ENCODE data around the gene LNP1.
"Not testable (repeated sequence)": the region's sequence is repeated elsewhere in the genome, so short reads cannot be mapped to it uniquely, and the experiment has no call there.

LNP1 gene, protein sequence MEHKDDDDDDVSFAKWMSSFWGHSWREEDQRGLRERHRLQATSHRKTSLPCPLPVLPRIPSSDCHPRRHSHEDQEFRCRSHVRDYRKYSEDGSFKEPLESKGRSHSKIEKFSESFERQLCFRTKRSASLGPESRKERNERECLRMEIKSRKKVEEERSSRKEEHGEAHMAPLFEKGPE

GRCh38 chr3:100400780-100401673 lies at the start of gene LNP1, which contains the start of gene TOMM70:
Gene LNP1, plus strand, starts transcription at chr3:100401539. Its CDS starts 28,191 bp downstream, at chr3:100429730.
Gene TOMM70, minus strand, starts transcription at chr3:100401089. Its CDS starts 140 bp downstream, at chr3:100400949.
- H3K36me3 ChIP-seq (ENCODE audit: control insufficient read depth, insufficient read depth, low read length), result no peaks in the 10 kb centered on the region
- no peaks in the 10 kb centered on the region for H3K9me3 ChIP-seq (ENCODE audit: control insufficient read depth, insufficient read depth, low read depth, low read length)
- no peaks in the 10 kb centered on the region for H3K27me3 ChIP-seq (ENCODE audit: control insufficient read depth, insufficient read depth, low read length)
- peak within 1 kb of the TSS; percentile 68 for H3K4me3 ChIP-seq (ENCODE audit: low read depth, low read length)
- peak within 1 kb of the TSS; percentile 96 for H3K9ac ChIP-seq (ENCODE audit: low read length)
- no peaks in the 10 kb centered on the region for H3K4me1 ChIP-seq (ENCODE audit: control insufficient read depth, insufficient read depth, low read length)
- peak within 1 kb of the TSS; percentile 78 for H3K27ac ChIP-seq (ENCODE audit: low read depth, low read length)

- H3K4me3 ChIP-seq (ENCODE audit: low read depth, low read length), result not testable (repeated sequence)
- peaks cover 73% of the 10 kb centered on the region for H3K36me3 ChIP-seq (ENCODE audit: control insufficient read depth, insufficient read depth, low read length)
Measured at GRCh38 chr3:100351770-100352169, 49.6 kb upstream of the LNP1 start.

GRCh38 chr3:100352296-100353231 lies 48.8 kb upstream of the LNP1 start:
- Histone ChIP-seq H3K36me3 (ENCODE audit: control insufficient read depth, insufficient read depth, low read length) (peaks cover 68% of the 10 kb centered on the region), H3K9me3 (ENCODE audit: control insufficient read depth, insufficient read depth, low read depth, low read length) (no peaks in the 10 kb centered on the region), H3K4me1 (ENCODE audit: control insufficient read depth, insufficient read depth, low read length) (no peaks in the 10 kb centered on the region), H3K27ac (ENCODE audit: low read depth, low read length) (no peak overlapping the region), H3K4me3 (ENCODE audit: low read depth, low read length) (no peak overlapping the region), H3K27me3 (ENCODE audit: control insufficient read depth, insufficient read depth, low read length) (no peaks in the 10 kb centered on the region), H3K9ac (ENCODE audit: low read length) (no peak overlapping the region)

More at GRCh38 chr3:100351770-100352169, 49.6 kb upstream of the LNP1 start:
- not testable (repeated sequence) for H3K27ac ChIP-seq (ENCODE audit: low read depth, low read length); H3K9ac ChIP-seq (ENCODE audit: low read length); H3K4me1 ChIP-seq (ENCODE audit: control insufficient read depth, insufficient read depth, low read length); H3K9me3 ChIP-seq (ENCODE audit: control insufficient read depth, insufficient read depth, low read depth, low read length); H3K27me3 ChIP-seq (ENCODE audit: control insufficient read depth, insufficient read depth, low read length)

DNA sequence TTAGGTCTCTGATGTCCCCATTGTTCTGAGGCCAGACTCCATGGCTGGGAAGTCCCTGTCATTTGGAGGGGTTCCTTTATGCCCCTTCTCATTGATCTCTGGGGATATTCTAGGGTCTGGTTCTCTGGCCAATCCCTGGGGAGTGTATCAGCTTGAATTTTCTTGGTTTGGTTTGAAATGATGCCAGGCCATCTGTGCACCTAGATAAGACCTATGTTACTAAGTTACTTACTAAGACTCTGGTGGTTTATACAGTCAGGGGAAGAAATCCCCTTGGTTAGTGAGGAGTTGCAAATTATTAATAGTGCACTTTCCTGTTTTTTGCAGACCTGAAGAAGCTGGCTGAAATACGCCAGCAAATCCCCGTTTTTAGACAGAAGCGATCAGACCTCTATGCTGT lies 46.5 kb upstream of the LNP1 start:
- H3K9ac ChIP-seq (ENCODE audit: low read length), result no peak overlapping the region
- no peaks in the 10 kb centered on the region for H3K27me3 ChIP-seq (ENCODE audit: control insufficient read depth, insufficient read depth, low read length)
- no peaks in the 10 kb centered on the region for H3K9me3 ChIP-seq (ENCODE audit: control insufficient read depth, insufficient read depth, low read depth, low read length)
- peaks cover 50% of the 10 kb centered on the region for H3K36me3 ChIP-seq (ENCODE audit: control insufficient read depth, insufficient read depth, low read length)
- no peak overlapping the region for H3K4me3 ChIP-seq (ENCODE audit: low read depth, low read length)
- no peaks in the 10 kb centered on the region for H3K4me1 ChIP-seq (ENCODE audit: control insufficient read depth, insufficient read depth, low read length)
- no peak overlapping the region for H3K27ac ChIP-seq (ENCODE audit: low read depth, low read length)

DNA sequence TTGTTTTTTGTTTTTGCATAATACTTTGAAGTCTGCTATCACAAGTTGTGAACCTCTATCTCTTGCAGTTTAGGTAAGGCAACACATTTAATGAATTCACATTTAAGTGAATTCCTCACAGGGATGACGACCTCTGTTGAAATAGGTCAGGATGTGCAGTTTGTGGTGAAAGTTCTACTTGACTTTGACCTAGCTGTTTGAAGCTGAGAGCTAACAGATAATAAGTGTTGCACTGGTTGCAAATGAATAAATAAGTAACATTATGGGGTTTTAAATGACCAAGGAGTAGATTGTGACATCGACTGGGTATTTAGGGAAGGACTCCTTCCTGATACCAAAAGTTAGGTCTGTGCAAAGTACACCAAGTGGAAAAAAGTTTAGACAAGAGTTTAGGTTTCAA lies 42.9 kb upstream of the LNP1 start:
- Histone ChIP-seq H3K27ac (ENCODE audit: low read depth, low read length) (no peak overlapping the region), H3K4me3 (ENCODE audit: low read depth, low read length) (no peak overlapping the region), H3K9me3 (ENCODE audit: control insufficient read depth, insufficient read depth, low read depth, low read length) (peaks cover 6% of the 10 kb centered on the region), H3K4me1 (ENCODE audit: control insufficient read depth, insufficient read depth, low read length) (no peaks in the 10 kb centered on the region), H3K36me3 (ENCODE audit: control insufficient read depth, insufficient read depth, low read length) (peaks cover 54% of the 10 kb centered on the region), H3K27me3 (ENCODE audit: control insufficient read depth, insufficient read depth, low read length) (no peaks in the 10 kb centered on the region), H3K9ac (ENCODE audit: low read length) (no peak overlapping the region)

DNA sequence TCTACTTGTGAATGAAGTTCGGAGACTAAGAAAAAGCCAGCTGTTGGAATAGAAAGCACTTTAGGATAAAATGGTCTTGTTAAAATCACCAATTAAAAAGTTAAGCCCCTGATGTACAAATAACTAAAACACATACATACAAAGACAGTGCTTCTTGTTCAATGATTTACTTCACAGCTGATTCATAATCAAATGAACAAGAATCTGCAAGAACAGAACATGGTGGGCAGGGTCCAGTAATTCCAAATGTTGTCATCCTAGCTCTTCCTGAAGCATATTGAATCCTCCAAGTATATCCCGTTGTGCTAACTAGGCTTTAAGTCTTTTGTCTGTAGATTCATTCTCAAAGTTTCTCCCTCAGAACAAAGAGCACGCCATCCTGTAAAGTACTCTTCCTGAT lies 42.3 kb upstream of the LNP1 start:
- Histone ChIP-seq H3K4me3 (ENCODE audit: low read depth, low read length) (no peak overlapping the region), H3K9me3 (ENCODE audit: control insufficient read depth, insufficient read depth, low read depth, low read length) (peaks cover 6% of the 10 kb centered on the region), H3K27me3 (ENCODE audit: control insufficient read depth, insufficient read depth, low read length) (no peaks in the 10 kb centered on the region), H3K36me3 (ENCODE audit: control insufficient read depth, insufficient read depth, low read length) (peaks cover 52% of the 10 kb centered on the region), H3K4me1 (ENCODE audit: control insufficient read depth, insufficient read depth, low read length) (no peaks in the 10 kb centered on the region), H3K27ac (ENCODE audit: low read depth, low read length) (no peak overlapping the region), H3K9ac (ENCODE audit: low read length) (no peak overlapping the region)

- Histone ChIP-seq H3K9ac (ENCODE audit: low read length) (no peak overlapping the region), H3K9me3 (ENCODE audit: control insufficient read depth, insufficient read depth, low read depth, low read length) (peaks cover 6% of the 10 kb centered on the region), H3K27me3 (ENCODE audit: control insufficient read depth, insufficient read depth, low read length) (no peaks in the 10 kb centered on the region), H3K4me3 (ENCODE audit: low read depth, low read length) (no peak overlapping the region), H3K4me1 (ENCODE audit: control insufficient read depth, insufficient read depth, low read length) (no peaks in the 10 kb centered on the region), H3K36me3 (ENCODE audit: control insufficient read depth, insufficient read depth, low read length) (peaks cover 51% of the 10 kb centered on the region), H3K27ac (ENCODE audit: low read depth, low read length) (no peak overlapping the region)
Measured at GRCh38 chr3:100360757-100361496, 40.4 kb upstream of the LNP1 start.

- no peak overlapping the region for H3K9ac ChIP-seq (ENCODE audit: low read length)
- H3K9me3 ChIP-seq (ENCODE audit: control insufficient read depth, insufficient read depth, low read depth, low read length), result peaks cover 6% of the 10 kb centered on the region
- no peaks in the 10 kb centered on the region for H3K27me3 ChIP-seq (ENCODE audit: control insufficient read depth, insufficient read depth, low read length)
- H3K27ac ChIP-seq (ENCODE audit: low read depth, low read length), result no peak overlapping the region
- no peak overlapping the region for H3K4me3 ChIP-seq (ENCODE audit: low read depth, low read length)
- H3K36me3 ChIP-seq (ENCODE audit: control insufficient read depth, insufficient read depth, low read length), result peaks cover 57% of the 10 kb centered on the region
- no peaks in the 10 kb centered on the region for H3K4me1 ChIP-seq (ENCODE audit: control insufficient read depth, insufficient read depth, low read length)
Measured at GRCh38 chr3:100361897-100362296, 39.4 kb upstream of the LNP1 start.

DNA sequence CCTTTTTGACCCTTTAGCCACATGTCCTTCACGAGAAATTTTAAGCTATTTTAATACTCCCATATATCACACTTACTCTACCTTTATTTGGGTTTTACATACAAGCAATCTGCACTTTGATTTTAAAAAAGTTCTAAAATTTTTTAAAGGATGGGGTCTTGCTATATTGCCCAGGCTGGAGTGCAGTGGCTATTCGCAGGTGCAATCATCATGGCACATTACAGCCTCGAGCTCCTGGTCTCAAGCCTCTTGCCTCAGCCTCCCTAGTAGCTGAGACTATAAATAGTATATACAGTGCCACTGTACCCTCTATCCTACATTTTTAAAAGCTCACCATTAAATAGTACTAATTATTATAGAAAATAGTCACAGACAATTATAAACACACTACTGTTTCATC lies 36.9 kb upstream of the LNP1 start:
- H3K4me3 ChIP-seq (ENCODE audit: low read depth, low read length), result no peak overlapping the region
- peaks cover 80% of the 10 kb centered on the region for H3K36me3 ChIP-seq (ENCODE audit: control insufficient read depth, insufficient read depth, low read length)
- peaks cover 6% of the 10 kb centered on the region for H3K9me3 ChIP-seq (ENCODE audit: control insufficient read depth, insufficient read depth, low read depth, low read length)
- H3K27me3 ChIP-seq (ENCODE audit: control insufficient read depth, insufficient read depth, low read length), result no peaks in the 10 kb centered on the region
- no peak overlapping the region for H3K9ac ChIP-seq (ENCODE audit: low read length)
- no peak overlapping the region for H3K27ac ChIP-seq (ENCODE audit: low read depth, low read length)
- H3K4me1 ChIP-seq (ENCODE audit: control insufficient read depth, insufficient read depth, low read length), result no peaks in the 10 kb centered on the region

DNA sequence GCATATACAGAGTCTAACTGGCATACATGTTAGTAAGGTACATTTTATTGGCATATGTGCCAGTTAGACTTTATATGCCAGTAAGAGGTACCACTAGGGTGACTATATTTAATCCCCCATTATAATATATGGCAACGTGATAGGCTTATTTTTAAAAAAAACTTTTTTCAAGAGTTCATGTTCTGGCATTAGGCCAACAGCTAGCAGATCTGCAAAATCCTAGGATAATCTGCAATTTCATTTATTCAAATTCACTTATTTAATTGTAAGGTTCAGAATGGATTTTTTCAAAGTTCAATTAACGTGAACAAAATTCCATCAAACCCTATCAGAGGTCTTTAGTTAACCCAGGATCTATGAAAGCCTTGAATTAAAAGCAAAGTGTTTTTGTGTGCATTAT lies 34.9 kb upstream of the LNP1 start:
- H3K4me1 ChIP-seq (ENCODE audit: control insufficient read depth, insufficient read depth, low read length), result no peaks in the 10 kb centered on the region
- H3K36me3 ChIP-seq (ENCODE audit: control insufficient read depth, insufficient read depth, low read length), result peaks cover 84% of the 10 kb centered on the region
- H3K4me3 ChIP-seq (ENCODE audit: low read depth, low read length), result no peak overlapping the region
- H3K27ac ChIP-seq (ENCODE audit: low read depth, low read length), result no peak overlapping the region
- H3K27me3 ChIP-seq (ENCODE audit: control insufficient read depth, insufficient read depth, low read length), result no peaks in the 10 kb centered on the region
- peaks cover 6% of the 10 kb centered on the region for H3K9me3 ChIP-seq (ENCODE audit: control insufficient read depth, insufficient read depth, low read depth, low read length)
- no peak overlapping the region for H3K9ac ChIP-seq (ENCODE audit: low read length)
